Adrenal gland (tissue), 5 donors: ENCODE results near the gene KLHL26.

ENCODE experiments used
- POLR2A ChIP-seq, 2 donors: fragments of 450-650 bp; IDR thresholded peaks; one replicate each; pipeline ENCODE4 v1.6.1; 2017; ENCODE audit warnings: antibody characterized with exemption in 2 of 2, mild to moderate bottlenecking in 2 of 2, moderate library complexity in 1 of 2
- TF ChIP-seq, protein P1 (sequence below), 6 experiments: fragments of 450-650 bp in 4 of 6; fragments of 200-600 bp in 2 of 6; sonication (generic) in 1 of 6; IDR thresholded peaks; 1 replicate in 5 of 6; 2 replicates in 1 of 6; pipeline versions ENCODE4 v1.5.1 to v1.8.0; 2016 to 2021; ENCODE audit warnings: antibody characterized with exemption in 6 of 6, mild to moderate bottlenecking in 2 of 6, moderate library complexity in 1 of 6
- donor health status: DM: no; HTN: no; CAD: no.

DNA sequence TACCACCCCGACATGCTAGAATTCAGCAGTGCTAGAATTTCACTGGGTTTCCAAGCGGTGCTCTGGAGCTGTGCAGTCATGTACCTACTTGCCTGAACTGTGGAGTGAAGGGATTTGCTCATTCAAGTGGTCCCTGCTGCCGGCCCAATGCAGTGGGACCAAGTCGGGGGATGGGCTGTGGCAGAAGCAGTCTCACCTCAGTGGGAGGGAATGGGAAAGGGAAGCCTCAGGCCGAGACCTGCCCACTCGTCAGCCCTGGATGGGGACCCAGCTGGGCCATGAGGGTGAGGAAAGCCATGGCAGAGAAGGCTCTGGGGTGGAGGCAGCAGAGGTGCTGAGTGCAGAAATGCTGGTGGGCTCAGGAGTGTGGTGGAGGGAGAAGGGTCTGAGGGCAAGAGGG lies 14.9 kb downstream of the KLHL26 start:
- TF ChIP-seq POLR2A (IDR thresholded peaks at IDR 0.05): no peak
- TF ChIP-seq, protein P1, sequence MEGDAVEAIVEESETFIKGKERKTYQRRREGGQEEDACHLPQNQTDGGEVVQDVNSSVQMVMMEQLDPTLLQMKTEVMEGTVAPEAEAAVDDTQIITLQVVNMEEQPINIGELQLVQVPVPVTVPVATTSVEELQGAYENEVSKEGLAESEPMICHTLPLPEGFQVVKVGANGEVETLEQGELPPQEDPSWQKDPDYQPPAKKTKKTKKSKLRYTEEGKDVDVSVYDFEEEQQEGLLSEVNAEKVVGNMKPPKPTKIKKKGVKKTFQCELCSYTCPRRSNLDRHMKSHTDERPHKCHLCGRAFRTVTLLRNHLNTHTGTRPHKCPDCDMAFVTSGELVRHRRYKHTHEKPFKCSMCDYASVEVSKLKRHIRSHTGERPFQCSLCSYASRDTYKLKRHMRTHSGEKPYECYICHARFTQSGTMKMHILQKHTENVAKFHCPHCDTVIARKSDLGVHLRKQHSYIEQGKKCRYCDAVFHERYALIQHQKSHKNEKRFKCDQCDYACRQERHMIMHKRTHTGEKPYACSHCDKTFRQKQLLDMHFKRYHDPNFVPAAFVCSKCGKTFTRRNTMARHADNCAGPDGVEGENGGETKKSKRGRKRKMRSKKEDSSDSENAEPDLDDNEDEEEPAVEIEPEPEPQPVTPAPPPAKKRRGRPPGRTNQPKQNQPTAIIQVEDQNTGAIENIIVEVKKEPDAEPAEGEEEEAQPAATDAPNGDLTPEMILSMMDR (IDR thresholded peaks at IDR 0.05): no peak
